ENCODE results near the gene RXYLT1. TPM values are rescaled to one million over a fixed set of nuclear protein-coding genes. Genes with fewer than 3 reads are reported as not detected.
A peak's percentile ranks its signal among the peaks of the same experiment; 100 is the strongest.
"Not testable (repeated sequence)": the region's sequence is repeated elsewhere in the genome, so short reads cannot be mapped to it uniquely, and the experiment has no call there.

Gene RXYLT1, protein sequence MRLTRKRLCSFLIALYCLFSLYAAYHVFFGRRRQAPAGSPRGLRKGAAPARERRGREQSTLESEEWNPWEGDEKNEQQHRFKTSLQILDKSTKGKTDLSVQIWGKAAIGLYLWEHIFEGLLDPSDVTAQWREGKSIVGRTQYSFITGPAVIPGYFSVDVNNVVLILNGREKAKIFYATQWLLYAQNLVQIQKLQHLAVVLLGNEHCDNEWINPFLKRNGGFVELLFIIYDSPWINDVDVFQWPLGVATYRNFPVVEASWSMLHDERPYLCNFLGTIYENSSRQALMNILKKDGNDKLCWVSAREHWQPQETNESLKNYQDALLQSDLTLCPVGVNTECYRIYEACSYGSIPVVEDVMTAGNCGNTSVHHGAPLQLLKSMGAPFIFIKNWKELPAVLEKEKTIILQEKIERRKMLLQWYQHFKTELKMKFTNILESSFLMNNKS
- 15.8 and 22.0 TPM in 2 replicates for total RNA-seq (2014; rRNA removed; shearing (Covaris generic))

- peak; percentile 69 for DNase-seq (ENCODE audit: low read depth)
Measured at GRCh38 chr12:63779498-63780481, at the start of gene RXYLT1. RXYLT1 (plus strand) TSS chr12:63779909; CDS start chr12:63779961, 52 bp downstream.

DNA sequence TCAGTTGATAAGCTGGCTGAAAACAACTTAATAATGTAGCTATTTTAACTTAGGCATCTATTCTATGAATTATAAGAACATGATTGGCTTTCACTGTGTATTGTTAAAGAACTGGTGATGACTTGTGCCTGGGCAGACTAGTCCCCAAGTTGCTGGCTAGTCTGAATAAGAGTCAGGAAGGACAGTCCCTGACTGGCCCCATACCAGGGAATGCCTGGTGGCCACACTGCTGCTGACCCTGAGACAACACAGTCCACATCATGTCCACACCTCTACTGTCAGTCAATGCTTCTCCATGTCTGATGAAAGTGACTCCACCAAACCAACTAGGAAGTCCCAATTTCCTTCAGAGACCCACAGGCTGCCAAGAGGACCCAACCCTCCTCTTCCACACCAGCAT, 46.9 kb upstream of the RXYLT1 start:
- not testable (repeated sequence) for DNase-seq (ENCODE audit: low read depth)

GRCh38 chr12:63733585-63733984, 46.1 kb upstream of the RXYLT1 start:
- not testable (repeated sequence) for DNase-seq (ENCODE audit: low read depth)

DNA sequence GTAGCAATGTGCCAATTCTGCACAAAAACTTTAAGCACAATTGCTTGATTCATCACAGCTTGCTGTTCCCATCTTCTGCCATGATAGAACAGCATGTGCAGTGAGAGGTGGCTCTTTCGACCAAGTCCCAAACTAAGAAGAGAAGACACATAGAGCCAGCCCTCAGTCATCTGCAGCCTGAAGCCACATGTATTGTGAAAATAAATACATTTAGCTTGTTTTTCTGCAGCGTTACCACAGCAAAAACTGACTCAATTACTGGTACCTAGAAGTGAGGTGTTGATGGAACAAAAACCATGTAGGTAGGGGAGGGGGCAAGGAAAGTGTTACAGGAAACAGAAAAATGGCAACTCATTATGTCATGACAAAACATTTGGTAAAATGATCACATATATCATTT, 39.2 kb upstream of the RXYLT1 start:
- DNase-seq (ENCODE audit: low read depth), result not testable (repeated sequence)

DNA sequence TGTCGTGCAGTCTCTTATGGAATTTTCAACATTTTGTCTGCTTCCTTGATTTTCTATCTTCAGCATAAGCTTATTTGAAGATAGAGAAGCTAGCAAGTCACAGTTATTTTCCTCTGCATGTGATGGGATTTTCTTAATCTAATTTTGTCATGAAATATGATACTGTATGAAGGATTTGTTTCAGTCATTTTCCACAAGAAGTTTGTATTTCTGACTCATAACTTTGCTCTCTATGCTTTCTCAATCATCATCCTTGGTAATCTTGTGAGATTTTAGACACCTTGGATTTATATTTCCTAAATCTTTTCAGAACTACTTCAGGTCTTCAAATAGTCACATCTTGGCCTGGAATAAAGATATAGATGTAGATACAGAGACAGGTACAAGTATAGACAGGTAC, 38.3 kb upstream of the RXYLT1 start:
- not testable (repeated sequence) for DNase-seq (ENCODE audit: low read depth)

- DNase-seq (ENCODE audit: low read depth), result not testable (repeated sequence)
Measured at GRCh38 chr12:63744110-63744509, 35.6 kb upstream of the RXYLT1 start.

- not testable (repeated sequence) for DNase-seq (ENCODE audit: low read depth)
Measured at GRCh38 chr12:63746470-63746869, 33.2 kb upstream of the RXYLT1 start.

GRCh38 chr12:63747136-63747535, 32.6 kb upstream of the RXYLT1 start:
- DNase-seq (ENCODE audit: low read depth), result not testable (repeated sequence)

DNA sequence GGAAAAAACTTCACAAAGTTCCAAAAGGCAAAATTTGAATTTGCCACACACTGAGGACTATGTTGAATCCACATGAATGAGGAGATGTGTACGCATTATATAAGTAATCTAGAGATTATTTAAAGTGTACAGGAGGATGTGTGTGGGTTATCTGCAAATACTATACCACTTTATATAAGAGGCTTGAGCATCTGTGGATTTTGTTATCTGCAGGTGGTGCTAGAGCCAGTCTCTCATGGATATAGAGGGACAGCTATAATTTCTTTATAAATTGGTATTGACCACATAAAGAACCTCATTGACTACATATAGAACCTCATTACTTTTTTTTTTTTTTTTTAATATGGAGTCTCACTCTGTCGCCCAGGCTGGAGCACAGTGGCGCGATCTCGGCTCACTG, 32.2 kb upstream of the RXYLT1 start:
- DNase-seq (ENCODE audit: low read depth), result no peak

DNA sequence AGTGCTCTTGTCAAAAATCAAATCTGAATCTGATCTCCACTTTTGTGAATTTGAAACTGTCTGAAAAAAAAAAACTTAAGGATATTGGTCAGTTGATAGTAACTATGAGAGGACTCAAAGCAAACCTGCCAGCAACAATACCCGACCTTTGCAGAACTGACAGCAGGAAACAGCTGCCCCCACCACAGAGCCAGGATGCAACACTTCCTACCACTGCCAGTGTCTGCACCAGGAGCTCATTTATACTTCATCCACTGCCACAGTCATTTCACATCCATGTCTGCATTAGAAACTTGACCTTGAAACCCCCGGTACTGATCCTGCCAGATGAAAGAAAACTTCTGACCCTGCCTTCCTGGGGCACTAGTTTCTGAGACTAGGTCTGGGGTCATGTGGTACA, 27.4 kb upstream of the RXYLT1 start:
- no peak for DNase-seq (ENCODE audit: low read depth)

DNA sequence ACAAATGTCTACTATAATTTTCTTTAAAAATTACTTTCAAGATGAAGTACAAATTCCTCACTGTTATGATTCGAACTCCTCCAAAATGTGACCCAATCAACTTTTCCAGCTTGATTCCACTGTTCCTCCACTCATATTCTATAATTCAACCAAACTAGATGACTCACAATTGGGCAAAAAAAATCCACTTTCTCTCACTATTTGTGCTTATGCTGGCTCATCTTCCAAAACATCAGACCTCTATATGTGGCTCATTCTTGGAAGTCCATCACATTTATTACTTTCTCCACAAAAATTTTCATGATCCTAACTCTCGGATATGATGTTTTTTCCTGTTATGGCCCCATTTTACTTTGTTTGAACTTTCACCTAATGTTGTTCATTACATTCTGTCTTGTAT, 26.9 kb upstream of the RXYLT1 start:
- no peak for DNase-seq (ENCODE audit: low read depth)

DNA sequence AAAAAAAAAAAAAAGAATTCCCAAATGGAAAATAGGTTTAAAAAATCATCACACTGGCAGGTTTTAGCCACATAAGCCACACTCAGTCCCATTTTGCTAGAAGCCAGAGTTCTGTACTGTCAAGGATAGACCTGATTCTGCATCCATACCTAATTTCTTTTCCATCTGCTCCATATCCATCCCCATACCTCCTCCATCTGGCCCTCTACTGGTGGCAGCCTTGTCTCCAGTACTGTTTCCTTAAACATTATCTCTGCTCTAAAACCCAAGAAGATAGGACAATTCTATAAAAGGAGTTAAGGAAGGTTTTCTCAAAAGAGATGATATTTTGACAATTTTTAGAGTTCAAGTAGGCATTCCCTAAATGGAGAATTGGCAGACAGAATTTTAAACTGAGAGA, 26.0 kb upstream of the RXYLT1 start:
- no peak for DNase-seq (ENCODE audit: low read depth)

DNA sequence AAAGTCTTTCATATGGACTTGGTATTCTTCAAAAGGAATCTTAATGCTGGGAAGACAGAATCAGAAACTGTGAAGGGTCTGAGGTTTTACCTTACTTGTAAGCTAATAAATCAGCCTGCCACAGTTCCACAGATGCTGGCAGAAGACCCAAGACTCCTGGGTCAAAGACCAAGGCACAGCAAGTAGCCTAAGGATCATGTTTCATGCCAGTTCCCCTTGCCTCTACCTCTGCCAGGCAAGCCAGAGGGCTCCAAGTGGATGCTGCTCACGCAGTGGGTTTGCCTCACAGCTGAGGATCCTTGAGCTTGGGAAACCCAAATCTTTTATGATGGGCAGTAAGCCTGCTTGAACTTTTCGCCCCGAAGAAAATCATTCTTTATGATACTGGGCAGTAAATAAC, 15.2 kb upstream of the RXYLT1 start:
- DNase-seq (ENCODE audit: low read depth), result peak; percentile 14

- no peak for DNase-seq (ENCODE audit: low read depth)
Measured at GRCh38 chr12:63766498-63766897, 13.2 kb upstream of the RXYLT1 start.

- DNase-seq (ENCODE audit: low read depth), result no peak
Measured at GRCh38 chr12:63770375-63770774, 9.3 kb upstream of the RXYLT1 start.

- no peak for DNase-seq (ENCODE audit: low read depth)
Measured at GRCh38 chr12:63777340-63777739, 2.4 kb upstream of the RXYLT1 start.

DNA sequence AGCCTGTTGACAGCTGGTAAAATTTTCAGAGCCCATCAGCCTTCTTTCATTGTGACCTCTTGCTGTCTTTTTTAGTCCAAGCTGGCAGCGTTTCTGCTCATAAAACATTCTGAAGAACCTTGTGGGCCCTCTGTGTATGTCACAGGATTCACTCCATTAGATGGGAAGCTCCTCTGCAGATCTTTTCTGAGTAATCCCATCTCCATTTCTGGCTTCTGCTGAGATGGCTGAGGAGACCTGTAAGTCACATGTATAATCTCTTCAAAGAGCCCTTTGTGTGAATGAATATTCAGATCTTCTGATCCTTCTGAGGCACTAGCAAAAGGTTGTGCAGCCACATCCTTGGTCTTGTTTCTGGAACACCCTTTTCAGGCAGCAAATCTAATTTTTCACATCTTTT, 2.8 kb downstream of the RXYLT1 start:
- DNase-seq (ENCODE audit: low read depth), result no peak

- DNase-seq (ENCODE audit: low read depth), result peak; percentile 14
Measured at GRCh38 chr12:63787306-63787705, 7.6 kb downstream of the RXYLT1 start.

GRCh38 chr12:63790608-63790945, 10.9 kb downstream of the RXYLT1 start:
- DNase-seq (ENCODE audit: low read depth), result no peak

GRCh38 chr12:63792338-63792737, 12.6 kb downstream of the RXYLT1 start:
- DNase-seq (ENCODE audit: low read depth), result no peak

DNA sequence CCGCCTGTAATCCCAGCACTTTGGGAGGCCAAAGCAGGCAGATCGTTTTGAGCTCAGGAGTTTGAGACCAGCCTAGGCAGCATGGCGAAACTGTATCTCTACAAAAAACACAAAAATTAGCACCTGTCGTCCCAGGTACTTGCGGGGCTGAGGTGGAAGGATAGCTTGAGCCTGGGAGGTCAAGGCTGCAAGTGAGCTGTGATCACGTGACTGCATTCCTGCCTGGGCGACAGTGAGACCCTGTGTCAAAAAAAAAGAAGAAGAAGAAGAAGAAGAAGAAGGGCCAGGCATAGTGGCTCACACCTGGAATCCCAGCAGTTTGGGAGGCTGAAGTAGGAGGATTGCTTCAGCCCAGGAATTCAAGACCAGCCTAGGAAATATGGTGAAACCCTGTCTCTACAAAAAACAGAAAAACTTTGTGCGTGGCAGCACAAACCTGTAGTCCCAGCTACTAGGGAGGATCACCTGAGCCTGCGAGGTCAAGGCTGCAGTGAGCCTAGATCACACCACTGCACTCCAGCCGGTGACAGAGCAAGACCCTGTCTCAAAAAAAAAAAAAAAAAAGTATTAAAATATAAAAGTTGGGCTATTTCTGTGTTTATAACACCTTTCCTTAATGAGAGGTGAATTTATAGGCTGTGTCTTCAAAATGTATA, 15.5 kb downstream of the RXYLT1 start:
- no peak for DNase-seq (ENCODE audit: low read depth)

DNA sequence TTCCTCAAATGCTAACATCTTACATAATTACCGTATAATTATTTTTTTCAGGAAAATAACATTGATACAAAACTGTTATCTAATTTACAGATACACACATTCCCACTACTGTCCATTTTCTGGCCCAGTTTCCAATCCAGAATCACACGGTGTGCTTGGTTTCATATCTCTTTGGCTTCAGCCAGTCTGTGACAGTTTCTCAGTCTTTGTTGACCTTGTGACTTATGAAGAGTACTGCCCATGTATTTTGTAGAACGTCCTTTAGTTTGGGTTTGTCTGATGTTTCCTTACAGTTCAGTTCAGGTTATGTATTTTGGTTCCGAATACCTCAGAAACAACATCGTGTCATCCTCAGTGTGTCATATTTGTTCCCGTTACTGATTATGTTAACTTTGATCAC, 16.2 kb downstream of the RXYLT1 start:
- no peak for DNase-seq (ENCODE audit: low read depth)

All from M059J (cell line).